ENCODE results near the gene VSNL1.

The VSNL1 gene

GRCh38 chr2:17573085-17573803 lies 32.7 kb downstream of the VSNL1 start:
- TF ChIP-seq, protein P1, sequence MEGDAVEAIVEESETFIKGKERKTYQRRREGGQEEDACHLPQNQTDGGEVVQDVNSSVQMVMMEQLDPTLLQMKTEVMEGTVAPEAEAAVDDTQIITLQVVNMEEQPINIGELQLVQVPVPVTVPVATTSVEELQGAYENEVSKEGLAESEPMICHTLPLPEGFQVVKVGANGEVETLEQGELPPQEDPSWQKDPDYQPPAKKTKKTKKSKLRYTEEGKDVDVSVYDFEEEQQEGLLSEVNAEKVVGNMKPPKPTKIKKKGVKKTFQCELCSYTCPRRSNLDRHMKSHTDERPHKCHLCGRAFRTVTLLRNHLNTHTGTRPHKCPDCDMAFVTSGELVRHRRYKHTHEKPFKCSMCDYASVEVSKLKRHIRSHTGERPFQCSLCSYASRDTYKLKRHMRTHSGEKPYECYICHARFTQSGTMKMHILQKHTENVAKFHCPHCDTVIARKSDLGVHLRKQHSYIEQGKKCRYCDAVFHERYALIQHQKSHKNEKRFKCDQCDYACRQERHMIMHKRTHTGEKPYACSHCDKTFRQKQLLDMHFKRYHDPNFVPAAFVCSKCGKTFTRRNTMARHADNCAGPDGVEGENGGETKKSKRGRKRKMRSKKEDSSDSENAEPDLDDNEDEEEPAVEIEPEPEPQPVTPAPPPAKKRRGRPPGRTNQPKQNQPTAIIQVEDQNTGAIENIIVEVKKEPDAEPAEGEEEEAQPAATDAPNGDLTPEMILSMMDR (IDR thresholded peaks at IDR 0.05; ENCODE audit: borderline replicate concordance, insufficient read depth, low read depth, low read length), result no peak
- H3K4me3 ChIP-seq (ENCODE audit: low read depth, low read length), result no peak overlapping the region

DNA sequence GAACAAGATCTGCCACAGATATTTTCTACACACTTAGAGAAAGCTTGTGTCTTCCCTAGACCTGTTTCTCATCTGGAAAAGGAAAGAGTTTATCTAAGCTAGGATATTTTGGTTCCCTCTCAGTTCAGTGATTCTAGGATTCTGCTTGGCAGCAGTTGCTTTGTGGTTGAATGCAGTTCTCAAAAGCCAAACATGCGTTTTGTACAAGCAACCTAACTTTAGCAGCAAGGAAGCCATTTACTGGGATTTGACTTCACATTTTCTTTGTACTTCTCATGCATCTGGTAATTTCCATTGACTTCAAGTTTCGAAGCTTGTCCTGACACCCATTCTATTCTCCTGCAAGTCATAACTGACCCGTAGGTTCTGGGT lies 33.3 kb downstream of the VSNL1 start:
- no peak overlapping the region for H3K4me3 ChIP-seq (ENCODE audit: low read depth, low read length)
- TF ChIP-seq, protein P1 (IDR thresholded peaks at IDR 0.05; ENCODE audit: borderline replicate concordance, insufficient read depth, low read depth, low read length), result no peak

DNA sequence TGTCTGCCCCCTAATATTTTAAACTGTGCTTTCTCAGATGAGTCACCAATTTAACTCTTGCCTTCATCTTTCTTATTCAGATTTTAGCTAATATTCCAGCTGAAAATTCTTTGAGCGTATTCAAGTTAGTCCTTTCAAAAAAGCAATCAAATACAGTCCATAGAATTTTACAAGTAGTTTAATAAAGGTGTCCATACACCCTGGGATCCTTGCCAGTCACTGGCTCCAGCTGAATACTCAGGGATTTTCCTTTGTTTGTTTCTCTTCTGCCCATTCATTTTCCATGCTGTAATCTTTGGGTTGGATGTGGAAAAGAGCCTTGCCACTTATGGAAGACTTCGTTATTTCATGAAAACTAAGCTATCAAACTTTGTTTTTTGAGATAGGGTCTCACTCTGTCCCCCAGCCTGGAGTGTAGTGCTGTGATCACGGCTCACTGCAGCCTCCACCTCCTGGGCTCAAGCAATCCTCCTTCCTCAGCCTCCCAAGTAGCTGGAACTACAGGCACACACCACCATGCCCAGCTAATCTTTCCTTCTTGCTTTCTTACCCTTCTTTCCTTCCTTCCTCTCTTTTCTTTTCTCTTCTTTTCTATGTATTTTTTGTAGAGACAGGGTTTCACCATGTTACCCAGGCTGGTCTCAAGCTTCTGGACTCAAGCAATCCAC lies 34.0 kb downstream of the VSNL1 start:
- no peak overlapping the region for H3K4me3 ChIP-seq (ENCODE audit: low read depth, low read length)
- TF ChIP-seq, protein P1 (IDR thresholded peaks at IDR 0.05; ENCODE audit: borderline replicate concordance, insufficient read depth, low read depth, low read length), result no peak

DNA sequence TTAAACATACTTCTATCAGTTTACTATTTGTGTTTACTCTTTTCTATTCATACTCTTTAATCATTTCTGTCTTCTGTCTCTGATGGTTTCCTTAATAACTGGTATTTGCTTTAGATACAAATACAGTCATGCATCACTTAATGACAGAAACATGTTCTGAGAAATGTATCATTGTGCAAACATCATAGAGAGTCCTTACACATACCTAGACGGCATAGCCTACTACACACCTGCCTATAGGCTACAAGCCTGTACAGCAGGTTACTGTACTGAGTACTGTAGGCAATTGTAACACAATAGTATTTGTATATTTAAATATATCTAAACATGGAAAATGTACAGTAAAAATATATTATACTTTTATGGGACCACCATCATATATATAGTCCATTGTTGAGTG lies 36.3 kb downstream of the VSNL1 start:
- TF ChIP-seq, protein P1 (IDR thresholded peaks at IDR 0.05; ENCODE audit: borderline replicate concordance, insufficient read depth, low read depth, low read length), result no peak
- no peak overlapping the region for H3K4me3 ChIP-seq (ENCODE audit: low read depth, low read length)

DNA sequence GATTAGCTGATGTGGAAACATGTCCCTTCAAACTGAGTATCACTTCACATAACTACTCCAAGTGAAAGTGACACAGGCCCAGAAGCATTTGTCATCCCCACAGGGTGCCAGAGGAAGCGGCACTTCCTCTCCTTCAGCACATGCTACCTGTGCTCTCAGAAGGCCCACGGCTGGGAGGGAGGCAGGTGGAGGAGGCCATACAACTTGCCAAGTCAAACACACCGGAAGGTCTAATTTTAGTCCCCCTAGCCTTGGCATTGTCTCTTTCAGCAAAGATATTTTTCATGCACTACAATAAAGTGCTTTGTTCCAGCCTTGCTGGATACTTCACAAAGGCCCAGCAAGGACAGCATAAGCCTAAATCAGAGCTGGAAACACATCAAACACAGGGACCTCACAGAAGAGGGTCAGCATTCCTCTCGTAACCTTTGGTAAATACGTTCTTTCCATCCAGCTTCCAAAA lies 38.0 kb downstream of the VSNL1 start:
- TF ChIP-seq, protein P1 (IDR thresholded peaks at IDR 0.05; ENCODE audit: borderline replicate concordance, insufficient read depth, low read depth, low read length), result no peak

GRCh38 chr2:17579605-17580318 lies 39.3 kb downstream of the VSNL1 start:
- no peak overlapping the region for H3K4me3 ChIP-seq (ENCODE audit: low read depth, low read length)
- TF ChIP-seq, protein P1 (IDR thresholded peaks at IDR 0.05; ENCODE audit: borderline replicate concordance, insufficient read depth, low read depth, low read length), result no peak

More for the DNA sequence above, 38.0 kb downstream of the VSNL1 start:
- H3K4me3 ChIP-seq (ENCODE audit: low read depth, low read length), result no peak overlapping the region
